Stimulated activated effector memory CD8-positive, alpha-beta T cell treated with anti-CD3 and anti-CD28 coated beads, Interleukin-12 subunit alpha, Interleukin-12 subunit beta, amount 100 ng/mL, for 72 hours (primary cell): ENCODE results near the gene KCNK16.
A peak's percentile ranks its signal among the peaks of the same experiment; 100 is the strongest.

ENCODE experiments used
- ATAC-seq: fragments of 150-1000 bp; cut with Tn5 transposase; 2 replicates; pipeline ENCODE4 v1.10.0; 2021
- DNase-seq, 2 donors: peaks; one replicate each; pipeline ENCODE4 v3.0.0; 2021 to 2022; ENCODE audit warnings: low spot score in 2 of 2
- H3K27ac Mint-ChIP-seq: one replicate; pipeline ENCODE4 v1.8.0; 2022; ENCODE audit warnings: mild to moderate bottlenecking, mixed read lengths
- H3K36me3 Mint-ChIP-seq: one replicate; pipeline ENCODE4 v1.8.0; 2022; ENCODE audit warnings: mild to moderate bottlenecking, mixed read lengths
- H3K4me1 Mint-ChIP-seq: one replicate; pipeline ENCODE4 v1.8.0; 2022; ENCODE audit warnings: mixed read lengths
- H3K4me3 Mint-ChIP-seq: one replicate; pipeline ENCODE4 v1.8.0; 2022; ENCODE audit warnings: mild to moderate bottlenecking, mixed read lengths
- H3K9me3 Mint-ChIP-seq: one replicate; pipeline ENCODE4 v1.8.0; 2022; ENCODE audit warnings: mixed read lengths

Gene KCNK16

GRCh38 chr6:39347906-39348585 is 25.5 kb upstream of the KCNK16 start:
- Mint-ChIP-seq H3K27ac (no peak overlapping the region), H3K4me1 (no peaks in the 10 kb centered on the region), H3K9me3 (no peaks in the 10 kb centered on the region), H3K4me3 (no peak overlapping the region), H3K36me3 (no peaks in the 10 kb centered on the region)
- DNase-seq (peak; percentile 40 to 79), ATAC-seq (peak; percentile 56)

GRCh38 chr6:39347206-39347605 is 24.7 kb upstream of the KCNK16 start:
- Mint-ChIP-seq H3K9me3 (no peaks in the 10 kb centered on the region), H3K4me1 (no peaks in the 10 kb centered on the region), H3K36me3 (no peaks in the 10 kb centered on the region), H3K4me3 (no peak overlapping the region), H3K27ac (no peak overlapping the region)
- no peak for DNase-seq
- no peak for ATAC-seq

- ATAC-seq (no peak), DNase-seq (no peak)
- Mint-ChIP-seq H3K27ac (peak overlapping the region; percentile 73), H3K4me3 (no peak overlapping the region), H3K36me3 (no peaks in the 10 kb centered on the region), H3K9me3 (no peaks in the 10 kb centered on the region), H3K4me1 (no peaks in the 10 kb centered on the region)
Observed at GRCh38 chr6:39344821-39345280, 22.3 kb upstream of the KCNK16 start.

- no peak overlapping the region for H3K27ac Mint-ChIP-seq
- DNase-seq: no peak
- no peak for ATAC-seq
- H3K9me3 Mint-ChIP-seq: no peaks in the 10 kb centered on the region
- H3K4me3 Mint-ChIP-seq: no peak overlapping the region
- H3K4me1 Mint-ChIP-seq: no peaks in the 10 kb centered on the region
- H3K36me3 Mint-ChIP-seq: no peaks in the 10 kb centered on the region
Observed at GRCh38 chr6:39343396-39343870, 20.9 kb upstream of the KCNK16 start.

GRCh38 chr6:39342692-39343395 is 20.3 kb upstream of the KCNK16 start:
- Mint-ChIP-seq H3K36me3 (no peaks in the 10 kb centered on the region), H3K4me3 (no peak overlapping the region), H3K9me3 (no peaks in the 10 kb centered on the region), H3K4me1 (no peaks in the 10 kb centered on the region), H3K27ac (no peak overlapping the region)
- DNase-seq (no peak), ATAC-seq (no peak)

GRCh38 chr6:39341937-39342336 is 19.4 kb upstream of the KCNK16 start:
- no peak overlapping the region for H3K4me3 Mint-ChIP-seq

GRCh38 chr6:39341352-39341751 is 18.9 kb upstream of the KCNK16 start:
- ATAC-seq (no peak), DNase-seq (no peak)
- Mint-ChIP-seq H3K9me3 (no peaks in the 10 kb centered on the region), H3K36me3 (no peaks in the 10 kb centered on the region), H3K4me1 (peaks cover 12% of the 10 kb centered on the region), H3K27ac (no peak overlapping the region), H3K4me3 (no peak overlapping the region)

More at GRCh38 chr6:39341937-39342336, 19.4 kb upstream of the KCNK16 start:
- no peak for ATAC-seq
- Mint-ChIP-seq H3K36me3 (no peaks in the 10 kb centered on the region), H3K4me1 (peaks cover 6% of the 10 kb centered on the region), H3K27ac (no peak overlapping the region), H3K9me3 (no peaks in the 10 kb centered on the region)
- DNase-seq: no peak

- DNase-seq (no peak), ATAC-seq (no peak)
- Mint-ChIP-seq H3K9me3 (no peaks in the 10 kb centered on the region), H3K27ac (no peak overlapping the region), H3K4me3 (no peak overlapping the region), H3K36me3 (no peaks in the 10 kb centered on the region), H3K4me1 (peaks cover 20% of the 10 kb centered on the region)
Observed at GRCh38 chr6:39339868-39340550, 17.5 kb upstream of the KCNK16 start.

- Mint-ChIP-seq H3K4me3 (no peak overlapping the region), H3K9me3 (no peaks in the 10 kb centered on the region), H3K36me3 (no peaks in the 10 kb centered on the region), H3K4me1 (peaks cover 20% of the 10 kb centered on the region), H3K27ac (no peak overlapping the region)
- DNase-seq (no peak), ATAC-seq (no peak)
Observed at GRCh38 chr6:39339096-39339867, 16.8 kb upstream of the KCNK16 start.

- ATAC-seq (no peak), DNase-seq (no peak)
- Mint-ChIP-seq H3K4me1 (peaks cover 20% of the 10 kb centered on the region), H3K36me3 (no peaks in the 10 kb centered on the region), H3K9me3 (no peaks in the 10 kb centered on the region), H3K4me3 (no peak overlapping the region), H3K27ac (no peak overlapping the region)
Observed at GRCh38 chr6:39338397-39338796, 15.9 kb upstream of the KCNK16 start.

GRCh38 chr6:39335780-39336545 is 13.5 kb upstream of the KCNK16 start:
- Mint-ChIP-seq H3K27ac (peak overlapping the region; percentile 40), H3K9me3 (no peaks in the 10 kb centered on the region), H3K4me3 (no peak overlapping the region), H3K36me3 (no peaks in the 10 kb centered on the region), H3K4me1 (peaks cover 20% of the 10 kb centered on the region)
- DNase-seq (no peak), ATAC-seq (peak; percentile 59)

- Mint-ChIP-seq H3K27ac (no peak overlapping the region), H3K4me1 (peaks cover 20% of the 10 kb centered on the region), H3K36me3 (no peaks in the 10 kb centered on the region), H3K9me3 (no peaks in the 10 kb centered on the region), H3K4me3 (no peak overlapping the region)
- ATAC-seq: no peak
- no peak for DNase-seq
Observed at GRCh38 chr6:39333644-39334438, 11.3 kb upstream of the KCNK16 start.

GRCh38 chr6:39330476-39330875 is 8.0 kb upstream of the KCNK16 start:
- no peak overlapping the region for H3K27ac Mint-ChIP-seq
- DNase-seq: no peak
- no peak overlapping the region for H3K4me3 Mint-ChIP-seq
- ATAC-seq: no peak
- H3K9me3 Mint-ChIP-seq: no peaks in the 10 kb centered on the region
- H3K4me1 Mint-ChIP-seq: no peaks in the 10 kb centered on the region
- H3K36me3 Mint-ChIP-seq: no peaks in the 10 kb centered on the region

GRCh38 chr6:39330057-39330456 is 7.6 kb upstream of the KCNK16 start:
- DNase-seq: no peak
- H3K27ac Mint-ChIP-seq: no peak overlapping the region

More at GRCh38 chr6:39330057-39330456, 7.6 kb upstream of the KCNK16 start:
- no peak for ATAC-seq
- H3K36me3 Mint-ChIP-seq: no peaks in the 10 kb centered on the region
- H3K4me1 Mint-ChIP-seq: no peaks in the 10 kb centered on the region
- H3K4me3 Mint-ChIP-seq: no peak overlapping the region
- H3K9me3 Mint-ChIP-seq: no peaks in the 10 kb centered on the region
